Endothelial cell of umbilical vein (primary cell): Measurements from ENCODE around the gene ZNF366. TPM values are rescaled to one million over a fixed set of nuclear protein-coding genes. Genes with fewer than 3 reads are reported as not detected.

Experiments used
- BruUV-seq: library from RNA; stranded (reverse); fragments of 400-500 nt; replicated peaks from 2 replicates; lab custom pipeline; 2021; lab: Mats Ljungman, UMichigan
- CTCF ChIA-PET: fragments of 300-600, 350-600 bp; sonication (Branson Sonifier 250); formaldehyde crosslinking; loops from one replicate; lab custom pipeline; 2021; ENCODE audit warnings: antibody characterized with exemption, inconsistent platforms; lab: Charles Lee
- POLR2A ChIA-PET: fragments of 300-600, 350-600 bp; sonication (Branson Sonifier 250); formaldehyde crosslinking; loops from one replicate; lab custom pipeline; 2021; ENCODE audit warnings: antibody characterized with exemption, inconsistent platforms; lab: Charles Lee
- DNase-seq: peaks from one replicate; pipeline ENCODE4 v3.0.0-alpha.2; 2011; ENCODE audit warnings: low read depth, low spot score
- FAIRE-seq: peaks from 2 replicates; lab custom pipeline; 2011; peaks lifted over from hg19 to GRCh38; lab: Jason Lieb, UNC
- H2AFZ ChIP-seq: 2 replicates; pipeline ENCODE4 v1.6.0; 2012; ENCODE audit warnings: low read depth, low read length, control low read depth, inconsistent platforms
- H3K27ac ChIP-seq: 2 replicates; pipeline ENCODE4 v1.5.1; 2011; ENCODE audit warnings: low read depth, mild to moderate bottlenecking, control low read depth, low read length, moderate library complexity; ENCODE audit not compliant: insufficient read depth
- H3K27me3 ChIP-seq, 2 experiments: 2 replicates each; pipeline versions ENCODE4 v1.6.0 to v1.6.1; 2011; ENCODE audit warnings: low read length in 2 of 2, mixed read lengths in 1 of 2; ENCODE audit not compliant: control insufficient read depth in 2 of 2, insufficient read depth in 2 of 2
- H3K36me3 ChIP-seq, 2 experiments: 2 replicates in 1 of 2; 3 replicates in 1 of 2; pipeline ENCODE4 v1.5.1; 2011; ENCODE audit warnings: low read length in 2 of 2, mild to moderate bottlenecking in 1 of 2, moderate library complexity in 1 of 2; ENCODE audit not compliant: control insufficient read depth in 2 of 2, insufficient read depth in 2 of 2; ENCODE audit errors: extremely low read depth in 1 of 2
- H3K4me1 ChIP-seq: 3 replicates; pipeline ENCODE4 v1.5.1; 2011; ENCODE audit warnings: mild to moderate bottlenecking, low read length; ENCODE audit not compliant: control insufficient read depth, insufficient read depth; ENCODE audit errors: extremely low read depth
- H3K4me2 ChIP-seq: 2 replicates; pipeline ENCODE4 v1.6.1; 2011; ENCODE audit warnings: low read length, control low read depth, mixed read lengths; ENCODE audit not compliant: insufficient read depth
- H3K4me3 ChIP-seq, 3 experiments: fragments of 200-600 bp in 1 of 3; sonication (generic), shearing (Covaris generic) in 1 of 3; replicated peaks in 1 of 3; 2 replicates each; pipeline ENCODE4 v1.5.1; 2011 to 2016; ENCODE audit warnings: control low read depth in 3 of 3, low read length in 3 of 3, mild to moderate bottlenecking in 2 of 3, inconsistent platforms in 1 of 3, low read depth in 1 of 3, moderate library complexity in 1 of 3; ENCODE audit not compliant: insufficient read depth in 1 of 3
- H3K79me2 ChIP-seq: 2 replicates; pipeline ENCODE4 v1.6.0; 2012; ENCODE audit warnings: low read length, inconsistent platforms; ENCODE audit not compliant: control insufficient read depth, insufficient read depth
- H3K9ac ChIP-seq: replicated peaks from 2 replicates; pipeline ENCODE3; 2011; ENCODE audit warnings: low read length, control low read depth; ENCODE audit not compliant: insufficient read depth; ENCODE audit errors: extremely low read depth
- H3K9me1 ChIP-seq: replicated peaks from 3 replicates; pipeline ENCODE4 v1.6.0; 2011; ENCODE audit warnings: mild to moderate bottlenecking, low read length; ENCODE audit not compliant: control insufficient read depth, insufficient read depth; ENCODE audit errors: extremely low read depth
- H3K9me3 ChIP-seq: replicated peaks from 2 replicates; pipeline ENCODE4 v1.5.1; 2012; ENCODE audit warnings: low read length, inconsistent platforms; ENCODE audit not compliant: control insufficient read depth, insufficient read depth
- H4K20me1 ChIP-seq: replicated peaks from 2 replicates; pipeline ENCODE3; 2011; ENCODE audit warnings: mild to moderate bottlenecking, low read length; ENCODE audit not compliant: control insufficient read depth, insufficient read depth; ENCODE audit errors: extremely low read depth
- CTCF ChIP-seq, 2 donors: IDR thresholded peaks; 1 replicate in 1 of 2; 2 replicates in 1 of 2; pipeline ENCODE4 v1.5.1; 2011; ENCODE audit warnings: low read length in 2 of 2, mild to moderate bottlenecking in 2 of 2, moderate library complexity in 2 of 2, control low read depth in 1 of 2, inconsistent platforms in 1 of 2, low read depth in 1 of 2; ENCODE audit not compliant: insufficient read depth in 1 of 2; ENCODE audit errors: extremely low read depth in 1 of 2
- EZH2 ChIP-seq: IDR thresholded peaks from 2 replicates; pipeline ENCODE4 v1.6.1; 2012; ENCODE audit warnings: borderline replicate concordance, low read depth, mild to moderate bottlenecking, moderate library complexity, low read length, inconsistent platforms; ENCODE audit not compliant: severe bottlenecking
- FOS ChIP-seq: IDR thresholded peaks from 2 replicates; pipeline ENCODE4 v1.6.1; 2011; ENCODE audit warnings: mild to moderate bottlenecking, low read length, moderate library complexity, borderline replicate concordance; ENCODE audit not compliant: insufficient read depth
- GATA2 ChIP-seq: IDR thresholded peaks from 2 replicates; pipeline ENCODE4 v1.7.0; 2011; ENCODE audit warnings: low read depth, mild to moderate bottlenecking, moderate library complexity, mixed read lengths, low read length; ENCODE audit not compliant: insufficient read length, insufficient read depth
- JUN ChIP-seq: IDR thresholded peaks from 2 replicates; pipeline ENCODE4 v1.6.1; 2011; ENCODE audit warnings: borderline replicate concordance, low read depth; ENCODE audit not compliant: insufficient read length, insufficient read depth
- MAX ChIP-seq: IDR thresholded peaks from 2 replicates; pipeline ENCODE4 v1.6.1; 2011; ENCODE audit not compliant: insufficient read depth, insufficient read length
- MYC ChIP-seq: IDR thresholded peaks from one replicate; pipeline ENCODE4 v1.6.1; 2011; ENCODE audit warnings: mild to moderate bottlenecking, low read depth, low read length
- POLR2A ChIP-seq: IDR thresholded peaks from 2 replicates; pipeline ENCODE4 v1.6.1; 2012; ENCODE audit warnings: low read depth, mild to moderate bottlenecking, control low read depth, low read length
- POLR2AphosphoS5 ChIP-seq: IDR thresholded peaks from 2 replicates; pipeline ENCODE4 v1.6.1; 2012; ENCODE audit warnings: low read depth, mild to moderate bottlenecking, control low read depth, low read length, moderate library complexity; ENCODE audit not compliant: insufficient read depth
- dilution Hi-C: fragments of 300-500 bp; cut with MboI; formaldehyde crosslinking; loops from one replicate; pipeline ENCODE4 v1.15.0; 2019; ENCODE audit warnings: low sequenced_read_pairs; ENCODE audit not compliant: extremely low pct_ligation_motif_present
- intact Hi-C: fragments of 100-400 bp; cut with micrococcal nuclease; formaldehyde crosslinking; loops from one replicate; pipeline ENCODE4 v1.10.0; 2022
- polyA plus RNA-seq, 4 experiments: library from polyadenylated mRNA; depleted of rRNA in 3 of 4; stranded (reverse) in 3 of 4; unstranded in 1 of 4; fragments of >200 nt; gene quantifications; 2 replicates each; pipeline versions ENCODE4 v1.2.1 to v1.2.3, GENCODE V29; 2011 to 2012; ENCODE audit warnings: missing spikeins in 1 of 4
- total RNA-seq: library from RNA; stranded (reverse); gene quantifications from 2 replicates; pipeline ENCODE4 v1.2.3, GENCODE V29; 2021

The ZNF366 gene
- total and polyA plus RNA-seq, 2 donors (not counting 3 experiments of a cell fraction or from before 2014, with no cell fraction given): 1.3 to 4.1 TPM

DNA sequence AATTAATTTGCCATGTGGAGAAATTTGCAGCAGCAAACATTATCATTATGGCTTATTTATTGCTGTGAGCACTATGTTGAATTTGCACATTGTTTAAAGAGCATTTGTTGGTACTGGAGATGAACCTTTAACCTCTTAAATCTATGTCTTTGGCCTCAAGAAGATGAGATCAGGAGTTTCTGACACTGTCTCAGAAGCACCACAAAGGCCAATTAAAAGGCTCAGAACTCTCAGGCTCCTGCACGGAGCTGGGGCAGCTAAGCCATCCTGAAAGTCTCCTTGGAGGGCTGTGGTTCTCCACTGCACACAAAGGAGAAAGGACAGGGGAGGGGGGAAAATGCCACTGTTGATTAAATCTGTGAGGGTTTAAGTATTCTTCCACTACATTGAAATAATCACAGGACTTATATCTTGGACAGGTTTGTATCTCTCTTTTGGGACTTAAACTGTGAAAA is 33.1 kb downstream of the ZNF366 start:
- peak; percentile 8 for DNase-seq
- Histone ChIP-seq H3K4me2 (no peak overlapping the region), H3K9me3 (no peaks in the 10 kb centered on the region), H2AFZ (no peak overlapping the region), H3K27ac (no peak overlapping the region), H3K9me1 (no peaks in the 10 kb centered on the region), H3K27me3 (no peaks in the 10 kb centered on the region), H3K4me3 (no peak overlapping the region), H3K4me1 (peaks cover 28% of the 10 kb centered on the region), H3K79me2 (no peaks in the 10 kb centered on the region), H3K9ac (no peak overlapping the region), H3K36me3 (no peaks in the 10 kb centered on the region), H4K20me1 (no peaks in the 10 kb centered on the region)
- intact Hi-C loops: no loop called here
- CTCF ChIA-PET: interaction anchor here (2.0 kb wide), 1 partner anchor 10 kb away, joined by 4 read pairs; no protein-coding TSS in a partner anchor
- FAIRE-seq: no peak
- dilution Hi-C loops: no loop called here
- no TSS peak for BruUV-seq
- TF ChIP-seq CTCF (IDR thresholded peaks at IDR 0.05; ENCODE audit: extremely low read depth in 1 of 2, insufficient read depth in 1 of 2, low read depth in 1 of 2, low read length in 2 of 2) (no peak), MYC (no peak), POLR2A (no peak), JUN (no peak), FOS (no peak), POLR2AphosphoS5 (no peak), GATA2 (no peak), EZH2 (no peak), MAX (no peak)
- POLR2A ChIA-PET: no interaction called here
